ENCODE results near the gene VPS51. TPM values are rescaled to one million over a fixed set of nuclear protein-coding genes. Genes with fewer than 3 reads are reported as not detected.

Gene VPS51
- total and polyA plus RNA-seq, 2 of the 13 experiments (the other 11 are each of a cell fraction or from before 2014, with no cell fraction given), result 76.3 to 90.6 TPM

GRCh38 chr11:65083834-65084597 is 12.0 kb upstream of the VPS51 start, which contains the start of the genes CDCA5 and ZFPL1 (continued):
- TF ChIP-seq ZFP90 (CRISPR knock-in tag; IDR thresholded peaks at IDR 0.05; ENCODE audit: borderline replicate concordance) (peak; percentile 16; the same call in 1 of the 2 replicates), ZSCAN5A (CRISPR knock-in tag; IDR thresholded peaks at IDR 0.05; ENCODE audit: borderline replicate concordance) (peak; percentile 89; the same call in 1 of the 2 replicates), ZBTB40 (IDR thresholded peaks at IDR 0.05) (peak; percentile 83), ZBTB40 (CRISPR knock-in tag; IDR thresholded peaks at IDR 0.05) (peak; percentile 98), NFKBIZ (CRISPR knock-in tag; IDR thresholded peaks at IDR 0.05) (0 out of 2 replicates have a peak, but pooled peaks have one; percentile 48), GPN1 (CRISPR knock-in tag; IDR thresholded peaks at IDR 0.05; ENCODE audit: borderline replicate concordance) (0 out of 2 replicates have a peak, but pooled peaks have one; percentile 14), ZNF780A (CRISPR knock-in tag; IDR thresholded peaks at IDR 0.05) (peak; percentile 76; the same call in 1 of the 2 replicates), ZNF350 (CRISPR knock-in tag; IDR thresholded peaks at IDR 0.05; ENCODE audit: borderline replicate concordance, low read depth) (peak; percentile 91), ERF (CRISPR knock-in tag; IDR thresholded peaks at IDR 0.05) (peak; percentile 59; the same call in 1 of the 2 replicates), CENPT (CRISPR knock-in tag; IDR thresholded peaks at IDR 0.05; ENCODE audit: low read depth) (0 out of 2 replicates have a peak, but pooled peaks have one; percentile 38), SIN3B (IDR thresholded peaks at IDR 0.05; ENCODE audit: low read length) (peak; percentile 100), ONECUT2 (CRISPR knock-in tag; IDR thresholded peaks at IDR 0.05) (no peak), ZC3H13 (CRISPR knock-in tag; IDR thresholded peaks at IDR 0.05) (peak; percentile 85; the same call in 1 of the 2 replicates)
- TF ChIP-seq, protein P1, sequence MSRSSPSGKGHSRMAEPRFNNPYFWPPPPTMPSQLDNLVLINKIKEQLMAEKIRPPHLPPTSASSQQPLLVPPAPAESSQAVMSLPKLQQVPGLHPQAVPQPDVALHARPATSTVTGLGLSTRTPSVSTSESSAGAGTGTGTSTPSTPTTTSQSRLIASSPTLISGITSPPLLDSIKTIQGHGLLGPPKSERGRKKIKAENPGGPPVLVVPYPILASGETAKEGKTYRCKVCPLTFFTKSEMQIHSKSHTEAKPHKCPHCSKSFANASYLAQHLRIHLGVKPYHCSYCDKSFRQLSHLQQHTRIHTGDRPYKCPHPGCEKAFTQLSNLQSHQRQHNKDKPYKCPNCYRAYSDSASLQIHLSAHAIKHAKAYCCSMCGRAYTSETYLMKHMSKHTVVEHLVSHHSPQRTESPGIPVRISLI (CRISPR knock-in tag; IDR thresholded peaks at IDR 0.05; ENCODE audit: borderline replicate concordance), result peak; percentile 88
- TF ChIP-seq, protein P2, sequence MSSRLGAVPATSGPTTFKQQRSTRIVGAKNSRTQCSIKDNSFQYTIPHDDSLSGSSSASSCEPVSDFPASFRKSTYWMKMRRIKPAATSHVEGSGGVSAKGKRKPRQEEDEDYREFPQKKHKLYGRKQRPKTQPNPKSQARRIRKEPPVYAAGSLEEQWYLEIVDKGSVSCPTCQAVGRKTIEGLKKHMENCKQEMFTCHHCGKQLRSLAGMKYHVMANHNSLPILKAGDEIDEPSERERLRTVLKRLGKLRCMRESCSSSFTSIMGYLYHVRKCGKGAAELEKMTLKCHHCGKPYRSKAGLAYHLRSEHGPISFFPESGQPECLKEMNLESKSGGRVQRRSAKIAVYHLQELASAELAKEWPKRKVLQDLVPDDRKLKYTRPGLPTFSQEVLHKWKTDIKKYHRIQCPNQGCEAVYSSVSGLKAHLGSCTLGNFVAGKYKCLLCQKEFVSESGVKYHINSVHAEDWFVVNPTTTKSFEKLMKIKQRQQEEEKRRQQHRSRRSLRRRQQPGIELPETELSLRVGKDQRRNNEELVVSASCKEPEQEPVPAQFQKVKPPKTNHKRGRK (CRISPR knock-in tag; IDR thresholded peaks at IDR 0.05), result no peak
